Kidney (tissue), 14 donors: ENCODE measurements around the gene EHF. TPM values are rescaled to one million over a fixed set of nuclear protein-coding genes. Genes with fewer than 3 reads are reported as not detected.

ENCODE experiments used
- DNase-seq, 5 donors: peaks; one replicate each; pipeline ENCODE4 v3.0.0-alpha.2; 2013 to 2020
- FAIRE-seq: peaks from 2 replicates; lab custom pipeline; 2012; peaks lifted over from hg19 to GRCh38; lab: Jason Lieb, UNC
- H3K27ac ChIP-seq, 2 donors: one replicate each; pipeline ENCODE4 v1.7.0; 2013; ENCODE audit warnings: low read depth in 2 of 2, low read length in 2 of 2, inconsistent platforms in 1 of 2
- H3K27me3 ChIP-seq: one replicate; pipeline ENCODE4 v1.7.1; 2013; ENCODE audit warnings: low read length, inconsistent platforms; ENCODE audit not compliant: control insufficient read depth, insufficient read depth
- H3K36me3 ChIP-seq, 3 donors: one replicate each; pipeline versions ENCODE4 v1.7.0 to v1.7.1; 2013; ENCODE audit warnings: low read length in 3 of 3, control low read depth in 1 of 3, inconsistent platforms in 1 of 3; ENCODE audit not compliant: insufficient read depth in 3 of 3, control insufficient read depth in 2 of 3
- H3K4me1 ChIP-seq, 3 donors: one replicate each; pipeline versions ENCODE4 v1.7.0 to v1.7.1; 2013; ENCODE audit warnings: low read length in 3 of 3, inconsistent platforms in 1 of 3, low read depth in 1 of 3; ENCODE audit not compliant: control insufficient read depth in 2 of 3, insufficient read depth in 2 of 3
- H3K4me3 ChIP-seq, 3 donors: one replicate each; pipeline versions ENCODE4 v1.7.0 to v1.8.1; 2013; ENCODE audit warnings: low read length in 3 of 3, control low read depth in 1 of 3, inconsistent platforms in 1 of 3
- H3K9ac ChIP-seq, 3 donors: one replicate each; pipeline versions ENCODE4 v1.7.0 to v1.7.1; 2013; ENCODE audit warnings: low read length in 3 of 3, control low read depth in 1 of 3, inconsistent platforms in 1 of 3
- H3K9me3 ChIP-seq, 3 donors: one replicate each; pipeline versions ENCODE4 v1.7.0 to v1.7.1; 2013; ENCODE audit warnings: low read length in 3 of 3, control low read depth in 1 of 3, inconsistent platforms in 1 of 3; ENCODE audit not compliant: control insufficient read depth in 2 of 3, insufficient read depth in 1 of 3
- intact Hi-C: fragments of 100-400 bp; cut with DNase I; formaldehyde crosslinking; loops from one replicate; pipeline ENCODE4 v1.11.1; 2022
- polyA plus RNA-seq: library from polyadenylated mRNA; stranded (reverse); fragments of 350-450 nt; fragmentation: Illumina TruSeq; extraction: RNeasy Lipid Tissue Mini Kit (QIAGEN cat#74804); gene quantifications from one replicate; pipeline ENCODE4 v1.2.3, GENCODE V29; 2014; ENCODE audit warnings: low read depth, low replicate concordance; ENCODE audit not compliant: insufficient read depth
- total RNA-seq: library from RNA; stranded (reverse); fragmentation: NEBNext Ultra II Directional; extraction: Animal tissue kit (Norgen Biotek cat#: 25700); gene quantifications from one replicate; pipeline ENCODE4 v1.2.1, GENCODE V29; 2021
- TF ChIP-seq, protein P1 (sequence below): IDR thresholded peaks from 3 replicates; pipeline ENCODE4 v1.5.1; 2012; ENCODE audit warnings: mild to moderate bottlenecking, moderate library complexity, borderline replicate concordance; ENCODE audit not compliant: insufficient read depth; ENCODE audit errors: extremely low read depth
- donor health status: control.
- donor health status: control.
- donor health status: control.
- donor health status: control.
- donor health status: control.
- donor health status: DM: yes; HTN: yes; CAD: no.
- donor health status: Normal renal cell carcinoma (clear cell type).

Gene EHF
- total and polyA plus RNA-seq, 2 donors from 2014 or later, result 4.7 to 65.5 TPM

GRCh38 chr11:34649597-34649996 lies 28.7 kb downstream of the EHF start:
- no peaks in the 10 kb centered on the region for H3K27me3 ChIP-seq
- no peak overlapping the region for H3K27ac ChIP-seq
- FAIRE-seq (no peak), DNase-seq (no peak)
- no peaks in the 10 kb centered on the region for H3K9me3 ChIP-seq
- intact Hi-C loops, result no loop called here
- H3K9ac ChIP-seq, result no peak overlapping the region
- TF ChIP-seq, protein P1, sequence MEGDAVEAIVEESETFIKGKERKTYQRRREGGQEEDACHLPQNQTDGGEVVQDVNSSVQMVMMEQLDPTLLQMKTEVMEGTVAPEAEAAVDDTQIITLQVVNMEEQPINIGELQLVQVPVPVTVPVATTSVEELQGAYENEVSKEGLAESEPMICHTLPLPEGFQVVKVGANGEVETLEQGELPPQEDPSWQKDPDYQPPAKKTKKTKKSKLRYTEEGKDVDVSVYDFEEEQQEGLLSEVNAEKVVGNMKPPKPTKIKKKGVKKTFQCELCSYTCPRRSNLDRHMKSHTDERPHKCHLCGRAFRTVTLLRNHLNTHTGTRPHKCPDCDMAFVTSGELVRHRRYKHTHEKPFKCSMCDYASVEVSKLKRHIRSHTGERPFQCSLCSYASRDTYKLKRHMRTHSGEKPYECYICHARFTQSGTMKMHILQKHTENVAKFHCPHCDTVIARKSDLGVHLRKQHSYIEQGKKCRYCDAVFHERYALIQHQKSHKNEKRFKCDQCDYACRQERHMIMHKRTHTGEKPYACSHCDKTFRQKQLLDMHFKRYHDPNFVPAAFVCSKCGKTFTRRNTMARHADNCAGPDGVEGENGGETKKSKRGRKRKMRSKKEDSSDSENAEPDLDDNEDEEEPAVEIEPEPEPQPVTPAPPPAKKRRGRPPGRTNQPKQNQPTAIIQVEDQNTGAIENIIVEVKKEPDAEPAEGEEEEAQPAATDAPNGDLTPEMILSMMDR, result no peak
- H3K4me3 ChIP-seq, result no peak overlapping the region
- no peaks in the 10 kb centered on the region for H3K4me1 ChIP-seq
- H3K36me3 ChIP-seq, result no peaks in the 10 kb centered on the region

- Histone ChIP-seq H3K27me3 (no peaks in the 10 kb centered on the region), H3K27ac (peak overlapping the region in 1 of 2 donors; percentile 25), H3K4me1 (no peaks in the 10 kb centered on the region), H3K9me3 (no peaks in the 10 kb centered on the region), H3K4me3 (no peak overlapping the region), H3K36me3 (no peaks in the 10 kb centered on the region), H3K9ac (no peak overlapping the region)
- DNase-seq (peak in 1 of 5 donors; percentile 58), FAIRE-seq (no peak)
- intact Hi-C loops, result no loop called here
- TF ChIP-seq, protein P1, result no peak
Measured at GRCh38 chr11:34650528-34650927, 29.6 kb downstream of the EHF start.

- TF ChIP-seq, protein P1, result no peak
- Histone ChIP-seq H3K9me3 (no peaks in the 10 kb centered on the region), H3K36me3 (no peaks in the 10 kb centered on the region), H3K4me3 (no peak overlapping the region), H3K4me1 (no peaks in the 10 kb centered on the region), H3K9ac (no peak overlapping the region), H3K27ac (no peak overlapping the region), H3K27me3 (no peaks in the 10 kb centered on the region)
- DNase-seq (no peak), FAIRE-seq (no peak)
- intact Hi-C loops, result no loop called here
Measured at GRCh38 chr11:34651551-34651950, 30.7 kb downstream of the EHF start.

DNA sequence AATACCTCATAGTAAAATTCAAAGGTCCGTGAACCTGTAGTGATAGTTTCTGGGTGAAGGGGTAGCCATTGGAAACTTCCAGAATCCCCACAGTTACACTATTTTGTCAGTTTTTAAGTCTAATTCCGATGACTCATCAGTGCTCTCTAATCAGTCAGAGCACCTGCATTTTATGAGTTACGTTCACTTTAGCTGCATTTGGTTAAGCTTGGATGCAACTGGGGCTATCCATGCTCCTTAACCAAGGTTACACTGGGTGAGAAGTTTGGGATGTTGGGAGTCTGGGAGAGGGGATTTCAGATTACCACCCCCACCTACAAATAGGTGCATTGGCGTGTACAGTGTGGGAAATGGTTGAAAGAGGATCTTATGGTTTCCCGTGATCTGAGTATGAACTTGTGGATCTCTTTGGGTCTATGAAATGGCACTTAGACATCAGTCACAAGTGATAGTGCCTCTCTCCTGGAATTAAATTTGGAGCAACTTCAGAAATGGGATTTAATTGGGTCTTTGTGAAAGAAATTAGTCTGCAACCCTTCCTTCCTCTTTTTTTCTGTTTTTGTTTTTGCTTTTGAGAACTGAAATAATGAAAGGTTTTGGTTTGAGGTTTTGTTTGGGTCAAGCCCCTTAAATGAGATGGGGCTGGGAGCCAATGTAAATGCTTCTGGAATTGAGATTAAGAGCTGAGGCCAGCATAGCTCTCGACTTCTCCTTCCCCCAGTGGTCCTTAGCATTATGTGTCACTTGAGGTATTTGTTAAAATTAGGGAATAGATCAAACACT lies 31.5 kb downstream of the EHF start:
- Histone ChIP-seq H3K9me3 (no peaks in the 10 kb centered on the region), H3K27me3 (no peaks in the 10 kb centered on the region), H3K36me3 (no peaks in the 10 kb centered on the region), H3K4me3 (no peak overlapping the region), H3K9ac (no peak overlapping the region), H3K27ac (peak overlapping the region; percentile 7 to 30), H3K4me1 (no peaks in the 10 kb centered on the region)
- no peak for FAIRE-seq
- DNase-seq, result no peak
- intact Hi-C loops, result no loop called here
- TF ChIP-seq, protein P1, result no peak
